ENCODE data around the gene DKKL1.
"Not testable (repeated sequence)": the region's sequence is repeated elsewhere in the genome, so short reads cannot be mapped to it uniquely, and the experiment has no call there.

Gene DKKL1

GRCh38 chr19:49363268-49364082 is at the start of gene DKKL1:
TSS of gene DKKL1 (plus strand) at chr19:49363877. CDS start at chr19:49363999, 122 bp downstream.
- peak in 15 of 56 donors; percentile 2 to 72 (median 12) for DNase-seq

GRCh38 chr19:49315111-49315510 is 48.6 kb upstream of the DKKL1 start:
- DNase-seq: no peak

- DNase-seq: no peak
These were observed 47.4 kb upstream of the DKKL1 start for GRCh38 chr19:49316284-49316683.

- no peak for DNase-seq
These were observed 45.4 kb upstream of the DKKL1 start for GRCh38 chr19:49318296-49318695.

GRCh38 chr19:49324801-49325576 is 38.7 kb upstream of the DKKL1 start, which contains the start of gene SLC6A16:
TSS of gene SLC6A16 (minus strand) at chr19:49325191. CDS start at chr19:49311347, 13,844 bp downstream.
- no peak for DNase-seq

- DNase-seq: not testable (repeated sequence)
These were observed 37.9 kb upstream of the DKKL1 start for GRCh38 chr19:49325756-49326155.

- no peak for DNase-seq
These were observed 37.4 kb upstream of the DKKL1 start for GRCh38 chr19:49326165-49326704.

GRCh38 chr19:49327878-49328544 is 35.7 kb upstream of the DKKL1 start:
- no peak for DNase-seq

- no peak for DNase-seq
These were observed 34.9 kb upstream of the DKKL1 start for GRCh38 chr19:49328741-49329140.

GRCh38 chr19:49331187-49331586 is 32.5 kb upstream of the DKKL1 start:
- not testable (repeated sequence) for DNase-seq

- DNase-seq: peak in 35 of 56 donors; percentile 5 to 78 (median 36)
These were observed 32.0 kb upstream of the DKKL1 start for GRCh38 chr19:49331616-49332055.

GRCh38 chr19:49332691-49333417 is 30.8 kb upstream of the DKKL1 start:
- not testable (repeated sequence) for DNase-seq

GRCh38 chr19:49333418-49333805 is 30.3 kb upstream of the DKKL1 start:
- no peak for DNase-seq

GRCh38 chr19:49333811-49334288 is 29.8 kb upstream of the DKKL1 start:
- DNase-seq: peak in 1 of 56 donors; percentile 5

GRCh38 chr19:49335071-49335783 is 28.4 kb upstream of the DKKL1 start, which contains the start of gene CD37:
TSS of gene CD37 (plus strand) at chr19:49335406. CDS start at chr19:49335541, 135 bp downstream.
- DNase-seq: no peak

GRCh38 chr19:49335784-49336481 is 27.7 kb upstream of the DKKL1 start:
- DNase-seq: no peak

GRCh38 chr19:49336482-49337266 is 27.0 kb upstream of the DKKL1 start:
- no peak for DNase-seq

All from nucleus accumbens (tissue), 56 donors.